ENCODE data around the gene ZBTB8A. TPM values are rescaled to one million over a fixed set of nuclear protein-coding genes. Genes with fewer than 3 reads are reported as not detected.

Gene ZBTB8A
- total and polyA plus RNA-seq, 2 of the 13 experiments (the other 11 are each of a cell fraction or from before 2014, with no cell fraction given): 1.3 to 3.7 TPM

GRCh38 chr1:32650248-32650751, 111.1 kb downstream of the ZBTB8A start, which contains the start of gene ZBTB8OS (continued):
- TF ChIP-seq, protein P1, sequence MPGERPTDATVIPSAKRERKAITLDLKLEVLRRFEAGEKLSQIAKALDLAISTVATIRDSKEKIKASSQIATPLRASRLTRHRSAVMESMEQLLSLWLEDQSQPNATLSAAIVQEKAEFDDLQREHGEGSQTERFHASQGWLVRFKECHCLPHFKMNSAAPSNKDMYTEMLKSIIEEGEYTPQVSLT (CRISPR knock-in tag; IDR thresholded peaks at IDR 0.05; ENCODE audit: borderline replicate concordance, low read depth): no peak
- TF ChIP-seq USF2 (IDR thresholded peaks at IDR 0.05; ENCODE audit: low read depth, low read length): no peak
- TF ChIP-seq USF2 (CRISPR knock-in tag; IDR thresholded peaks at IDR 0.05; ENCODE audit: borderline replicate concordance): no peak
- peak; percentile 64; the same call in 1 of the 2 replicates for TF ChIP-seq HDAC2 (CRISPR knock-in tag; IDR thresholded peaks at IDR 0.05)
- no peak for TF ChIP-seq ARNTL (CRISPR knock-in tag; IDR thresholded peaks at IDR 0.05)
- TF ChIP-seq KLF6 (CRISPR knock-in tag; IDR thresholded peaks at IDR 0.05): no peak
- TF ChIP-seq, protein P2, sequence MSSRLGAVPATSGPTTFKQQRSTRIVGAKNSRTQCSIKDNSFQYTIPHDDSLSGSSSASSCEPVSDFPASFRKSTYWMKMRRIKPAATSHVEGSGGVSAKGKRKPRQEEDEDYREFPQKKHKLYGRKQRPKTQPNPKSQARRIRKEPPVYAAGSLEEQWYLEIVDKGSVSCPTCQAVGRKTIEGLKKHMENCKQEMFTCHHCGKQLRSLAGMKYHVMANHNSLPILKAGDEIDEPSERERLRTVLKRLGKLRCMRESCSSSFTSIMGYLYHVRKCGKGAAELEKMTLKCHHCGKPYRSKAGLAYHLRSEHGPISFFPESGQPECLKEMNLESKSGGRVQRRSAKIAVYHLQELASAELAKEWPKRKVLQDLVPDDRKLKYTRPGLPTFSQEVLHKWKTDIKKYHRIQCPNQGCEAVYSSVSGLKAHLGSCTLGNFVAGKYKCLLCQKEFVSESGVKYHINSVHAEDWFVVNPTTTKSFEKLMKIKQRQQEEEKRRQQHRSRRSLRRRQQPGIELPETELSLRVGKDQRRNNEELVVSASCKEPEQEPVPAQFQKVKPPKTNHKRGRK (CRISPR knock-in tag; IDR thresholded peaks at IDR 0.05): no peak
- TF ChIP-seq ZNF616 (CRISPR knock-in tag; IDR thresholded peaks at IDR 0.05; ENCODE audit: low read depth): no peak; the same call in 1 of the 2 replicates
- no peak; the same call in 1 of the 2 replicates for TF ChIP-seq ZSCAN31 (CRISPR knock-in tag; IDR thresholded peaks at IDR 0.05; ENCODE audit: low read depth)
- TF ChIP-seq ZBTB3 (CRISPR knock-in tag; IDR thresholded peaks at IDR 0.05; ENCODE audit: borderline replicate concordance, low read depth): no peak
- no peak for TF ChIP-seq MBNL3 (CRISPR knock-in tag; conservative IDR thresholded peaks at IDR 0.05)
- peak; percentile 6; the same call in 1 of the 2 replicates for TF ChIP-seq FOSL2 (CRISPR knock-in tag; IDR thresholded peaks at IDR 0.05)
- TF ChIP-seq EP300 (IDR thresholded peaks at IDR 0.05; ENCODE audit: low read depth in 2 of 2, low read length in 2 of 2): no peak
- 0 out of 2 replicates have a peak, but pooled peaks have one; percentile 10 for TF ChIP-seq EP300 (CRISPR knock-in tag; IDR thresholded peaks at IDR 0.05; ENCODE audit: borderline replicate concordance)
- TF ChIP-seq, protein P3, sequence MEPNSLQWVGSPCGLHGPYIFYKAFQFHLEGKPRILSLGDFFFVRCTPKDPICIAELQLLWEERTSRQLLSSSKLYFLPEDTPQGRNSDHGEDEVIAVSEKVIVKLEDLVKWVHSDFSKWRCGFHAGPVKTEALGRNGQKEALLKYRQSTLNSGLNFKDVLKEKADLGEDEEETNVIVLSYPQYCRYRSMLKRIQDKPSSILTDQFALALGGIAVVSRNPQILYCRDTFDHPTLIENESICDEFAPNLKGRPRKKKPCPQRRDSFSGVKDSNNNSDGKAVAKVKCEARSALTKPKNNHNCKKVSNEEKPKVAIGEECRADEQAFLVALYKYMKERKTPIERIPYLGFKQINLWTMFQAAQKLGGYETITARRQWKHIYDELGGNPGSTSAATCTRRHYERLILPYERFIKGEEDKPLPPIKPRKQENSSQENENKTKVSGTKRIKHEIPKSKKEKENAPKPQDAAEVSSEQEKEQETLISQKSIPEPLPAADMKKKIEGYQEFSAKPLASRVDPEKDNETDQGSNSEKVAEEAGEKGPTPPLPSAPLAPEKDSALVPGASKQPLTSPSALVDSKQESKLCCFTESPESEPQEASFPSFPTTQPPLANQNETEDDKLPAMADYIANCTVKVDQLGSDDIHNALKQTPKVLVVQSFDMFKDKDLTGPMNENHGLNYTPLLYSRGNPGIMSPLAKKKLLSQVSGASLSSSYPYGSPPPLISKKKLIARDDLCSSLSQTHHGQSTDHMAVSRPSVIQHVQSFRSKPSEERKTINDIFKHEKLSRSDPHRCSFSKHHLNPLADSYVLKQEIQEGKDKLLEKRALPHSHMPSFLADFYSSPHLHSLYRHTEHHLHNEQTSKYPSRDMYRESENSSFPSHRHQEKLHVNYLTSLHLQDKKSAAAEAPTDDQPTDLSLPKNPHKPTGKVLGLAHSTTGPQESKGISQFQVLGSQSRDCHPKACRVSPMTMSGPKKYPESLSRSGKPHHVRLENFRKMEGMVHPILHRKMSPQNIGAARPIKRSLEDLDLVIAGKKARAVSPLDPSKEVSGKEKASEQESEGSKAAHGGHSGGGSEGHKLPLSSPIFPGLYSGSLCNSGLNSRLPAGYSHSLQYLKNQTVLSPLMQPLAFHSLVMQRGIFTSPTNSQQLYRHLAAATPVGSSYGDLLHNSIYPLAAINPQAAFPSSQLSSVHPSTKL (CRISPR knock-in tag; IDR thresholded peaks at IDR 0.05): no peak
- no peak for TF ChIP-seq HNRNPH1 (optimal IDR thresholded peaks at IDR 0.05; ENCODE audit: low read depth, low read length)
- TF ChIP-seq HNF4G (IDR thresholded peaks at IDR 0.05; ENCODE audit: borderline replicate concordance, low read depth, low read length): peak; percentile 71; the same call in 1 of the 2 replicates
- TF ChIP-seq HNF4G (CRISPR knock-in tag; IDR thresholded peaks at IDR 0.05; ENCODE audit: borderline replicate concordance, low read depth): no peak
- no peak for TF ChIP-seq ZNF816 (CRISPR knock-in tag; IDR thresholded peaks at IDR 0.05; ENCODE audit: borderline replicate concordance)
- TF ChIP-seq PITX1 (CRISPR knock-in tag; IDR thresholded peaks at IDR 0.05): peak; percentile 73
- no peak for TF ChIP-seq MLLT10 (CRISPR knock-in tag; IDR thresholded peaks at IDR 0.05)

Measured in HepG2 (cell line).